GM19372 (cell line): ENCODE results near the gene EPB41L3.

Experiments used
- ATAC-seq: cut with Tn5 transposase; IDR thresholded peaks from one replicate; pipeline ENCODE4 v1.9.1; 2021; ENCODE audit warnings: mild to moderate bottlenecking, low read depth, moderate library complexity; ENCODE audit not compliant: unreplicated experiment

The EPB41L3 gene

DNA sequence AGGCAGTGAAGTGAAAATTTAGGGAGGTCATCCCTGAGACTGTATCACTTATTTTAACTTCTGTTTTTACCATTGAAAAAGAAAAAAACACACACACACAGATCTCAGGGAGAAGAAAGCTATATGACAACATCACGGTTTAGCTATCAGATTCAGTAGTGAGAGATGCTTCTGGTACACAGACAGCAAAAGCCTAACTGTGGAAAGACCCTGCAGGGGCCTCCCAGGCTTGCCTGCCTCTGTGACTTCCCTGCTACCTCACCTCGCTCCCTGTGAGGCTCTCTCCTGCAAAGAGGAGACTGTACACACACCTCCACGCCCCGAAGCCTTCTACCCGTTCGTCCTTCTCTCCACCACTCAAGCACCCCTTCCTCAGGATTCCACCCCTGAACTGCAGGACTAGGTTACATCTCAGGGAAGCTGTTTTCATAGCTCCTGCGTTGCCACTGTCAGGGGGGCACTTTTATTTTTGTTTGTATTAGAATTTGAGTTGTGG, 86.3 kb downstream of the EPB41L3 start:
- no peak for ATAC-seq

DNA sequence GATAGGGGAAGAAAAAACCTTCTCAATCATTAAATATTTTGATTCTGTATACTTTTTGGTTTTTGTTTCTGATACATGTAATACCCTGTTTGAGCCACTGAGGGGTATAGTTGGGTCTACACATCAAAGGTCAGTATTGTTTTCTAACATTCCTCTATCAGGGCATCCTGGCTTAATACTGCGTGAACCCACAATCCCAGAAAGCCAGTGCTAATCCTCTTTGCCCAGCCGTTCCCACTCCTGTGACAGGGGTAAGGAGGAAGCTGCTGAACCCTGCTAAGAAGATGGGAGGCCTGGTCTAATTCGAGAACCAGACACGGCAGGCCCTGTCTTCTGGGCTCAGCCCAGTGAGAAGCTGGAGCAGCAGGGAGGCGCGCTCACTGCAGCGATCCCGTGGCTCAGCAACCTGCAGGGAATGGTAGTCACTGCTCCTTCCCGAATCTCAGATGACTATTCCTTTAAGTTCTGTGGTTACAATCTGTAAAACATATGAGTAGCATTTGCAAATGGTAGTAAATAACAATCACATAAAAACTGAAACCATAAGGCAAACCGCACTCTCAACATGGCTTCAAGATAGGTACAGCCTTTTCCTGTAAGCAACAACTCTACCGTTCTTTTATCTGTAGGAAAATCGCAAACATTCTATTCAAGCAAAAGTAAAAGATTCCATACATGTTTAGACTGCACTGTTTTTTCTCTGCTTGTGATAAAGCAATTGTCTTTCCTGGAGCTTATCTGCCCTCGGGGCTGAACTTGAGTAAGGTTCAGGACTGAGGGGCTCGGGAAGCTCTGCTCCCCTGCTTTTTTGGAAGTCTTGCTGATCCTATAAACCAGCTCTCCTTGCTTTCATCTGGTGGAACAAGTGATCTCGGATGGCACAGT, 87.0 kb downstream of the EPB41L3 start:
- ATAC-seq, result peak; percentile 94

DNA sequence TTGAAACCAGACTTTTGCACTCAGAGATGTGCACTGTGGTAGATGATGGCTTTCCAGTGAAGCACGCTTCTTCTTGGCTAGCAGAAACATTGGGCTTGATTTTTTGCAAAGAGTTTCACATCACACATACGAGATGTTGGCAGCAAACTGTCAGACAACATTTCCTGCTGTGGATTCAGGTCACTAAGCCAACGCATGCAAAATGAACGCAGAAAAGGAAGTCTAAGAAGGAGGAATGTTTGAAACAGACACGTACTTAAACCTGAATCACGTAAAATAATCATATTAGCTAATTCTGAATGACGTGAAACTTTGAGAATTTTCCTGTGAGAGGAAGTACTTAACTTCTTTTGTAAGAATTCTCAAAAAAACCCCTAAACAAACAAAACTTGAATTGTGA, 88.1 kb downstream of the EPB41L3 start:
- no peak for ATAC-seq

DNA sequence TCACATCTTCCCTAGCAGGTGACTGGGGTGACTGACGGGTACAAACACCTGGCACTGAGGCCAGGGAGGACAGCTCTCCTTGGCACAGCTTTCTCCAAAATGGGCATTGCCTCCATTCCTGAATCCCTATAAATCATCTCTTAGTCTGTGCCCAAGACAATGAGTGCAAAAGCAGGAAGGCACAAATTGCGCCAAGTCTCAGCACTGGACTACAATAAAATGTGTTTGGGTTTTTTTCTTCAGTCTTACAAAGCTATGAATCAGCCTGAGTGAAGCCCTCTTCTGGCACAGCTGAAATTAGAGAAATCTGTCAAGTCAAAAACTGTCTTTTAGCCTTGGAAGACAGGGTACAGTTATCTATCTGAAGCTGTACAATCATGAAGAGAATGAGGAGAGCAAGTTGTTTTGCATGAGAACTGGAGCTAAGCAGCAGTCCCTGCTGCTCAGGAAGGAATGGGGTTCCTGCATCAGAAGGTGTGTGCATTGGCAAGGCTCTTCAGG, 90.8 kb downstream of the EPB41L3 start:
- ATAC-seq, result no peak

DNA sequence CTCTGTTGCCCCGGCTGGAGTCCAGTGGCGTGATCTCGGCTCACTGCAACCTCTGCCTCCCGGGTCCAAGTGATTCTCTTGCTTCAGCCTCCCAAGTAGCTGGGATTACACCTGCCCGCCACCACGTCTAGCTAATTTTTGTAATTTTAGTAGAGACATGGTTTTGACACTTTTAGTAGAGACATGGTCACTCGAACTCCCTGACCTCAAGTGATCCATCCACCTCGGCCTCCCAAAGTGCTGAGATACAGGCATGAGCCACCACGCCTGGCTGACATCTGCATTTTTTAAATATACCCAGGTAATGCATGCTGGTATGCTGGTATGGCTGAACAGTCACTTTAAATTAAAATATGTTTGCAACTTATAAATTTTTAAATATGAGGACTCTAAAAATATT, 91.9 kb downstream of the EPB41L3 start:
- ATAC-seq, result no peak

DNA sequence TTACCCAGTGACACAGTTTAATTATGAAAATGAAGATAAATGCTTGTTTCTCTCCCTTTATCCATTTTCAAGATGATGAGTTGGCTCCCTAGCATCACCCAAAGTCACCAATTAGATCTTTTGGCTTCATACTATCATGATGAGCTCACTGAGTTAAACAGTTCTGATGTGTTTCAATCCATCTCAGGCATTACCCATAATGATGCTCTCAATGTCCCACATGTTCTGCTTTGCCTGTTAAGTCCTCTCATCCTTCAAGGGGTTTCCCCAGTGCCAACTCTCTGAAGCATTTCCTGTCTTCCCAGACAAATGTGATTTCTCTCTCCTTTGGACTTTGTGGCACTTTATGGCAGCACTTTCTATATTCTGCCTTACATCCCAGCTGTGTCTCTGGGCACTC, 92.6 kb downstream of the EPB41L3 start:
- ATAC-seq, result no peak

GRCh38 chr18:5449858-5450509, 93.8 kb downstream of the EPB41L3 start:
- ATAC-seq, result no peak

DNA sequence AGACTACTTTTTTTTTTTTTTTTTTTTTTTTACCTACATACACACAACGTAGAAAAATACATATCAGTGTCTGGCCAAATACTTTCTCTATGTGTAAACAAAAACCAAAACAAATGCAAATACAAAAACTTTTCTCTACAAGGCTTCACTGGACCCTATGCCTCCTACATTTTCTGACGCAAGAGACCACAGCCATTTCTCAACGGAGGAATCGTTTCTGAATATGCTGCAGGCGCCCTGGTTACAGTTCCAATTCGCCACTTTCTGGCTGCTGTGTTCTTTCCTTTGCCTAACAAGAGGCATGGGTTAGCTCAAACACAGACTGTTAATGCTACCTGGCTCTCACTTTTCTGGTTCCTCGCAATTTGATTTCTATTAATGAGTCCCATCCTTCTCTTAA, 96.4 kb downstream of the EPB41L3 start:
- ATAC-seq, result no peak

DNA sequence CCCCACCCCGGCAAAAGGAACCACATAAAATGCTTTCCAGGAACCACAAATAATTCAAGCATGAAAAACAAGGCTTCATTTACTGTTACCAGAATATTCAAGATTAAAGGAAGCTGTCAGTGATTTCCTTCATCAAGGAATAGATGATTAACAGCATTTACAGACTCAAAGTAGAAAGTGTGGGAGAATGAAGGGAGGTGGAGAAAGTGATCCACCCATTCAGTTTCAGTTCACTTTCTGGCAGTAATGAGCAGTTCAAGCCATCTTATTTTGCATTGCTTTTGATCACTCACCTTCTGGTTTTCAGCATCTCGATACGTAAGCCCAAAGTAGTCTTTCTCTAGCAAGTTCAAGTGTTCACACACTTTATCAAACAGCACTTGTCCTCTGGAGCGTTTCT, 99.0 kb downstream of the EPB41L3 start:
- ATAC-seq, result peak; percentile 69

DNA sequence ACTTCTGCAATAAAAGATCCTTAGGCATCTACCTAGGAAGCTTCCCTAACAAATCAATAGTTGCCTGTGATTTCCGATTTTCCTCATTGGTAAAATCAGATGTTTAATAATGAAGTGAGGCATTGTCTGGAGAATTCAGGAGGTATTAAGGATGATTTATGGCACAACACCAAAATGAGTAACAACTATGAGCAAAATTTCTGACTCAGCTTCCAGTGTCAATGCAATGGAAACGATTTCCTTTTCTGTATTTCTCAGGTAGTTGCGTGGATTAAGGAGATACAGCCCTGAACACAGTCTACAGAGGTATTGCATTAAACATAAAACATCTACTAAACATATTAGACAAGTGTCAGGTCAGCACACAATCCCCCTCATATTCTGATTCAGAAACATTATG, 99.5 kb downstream of the EPB41L3 start:
- no peak for ATAC-seq

DNA sequence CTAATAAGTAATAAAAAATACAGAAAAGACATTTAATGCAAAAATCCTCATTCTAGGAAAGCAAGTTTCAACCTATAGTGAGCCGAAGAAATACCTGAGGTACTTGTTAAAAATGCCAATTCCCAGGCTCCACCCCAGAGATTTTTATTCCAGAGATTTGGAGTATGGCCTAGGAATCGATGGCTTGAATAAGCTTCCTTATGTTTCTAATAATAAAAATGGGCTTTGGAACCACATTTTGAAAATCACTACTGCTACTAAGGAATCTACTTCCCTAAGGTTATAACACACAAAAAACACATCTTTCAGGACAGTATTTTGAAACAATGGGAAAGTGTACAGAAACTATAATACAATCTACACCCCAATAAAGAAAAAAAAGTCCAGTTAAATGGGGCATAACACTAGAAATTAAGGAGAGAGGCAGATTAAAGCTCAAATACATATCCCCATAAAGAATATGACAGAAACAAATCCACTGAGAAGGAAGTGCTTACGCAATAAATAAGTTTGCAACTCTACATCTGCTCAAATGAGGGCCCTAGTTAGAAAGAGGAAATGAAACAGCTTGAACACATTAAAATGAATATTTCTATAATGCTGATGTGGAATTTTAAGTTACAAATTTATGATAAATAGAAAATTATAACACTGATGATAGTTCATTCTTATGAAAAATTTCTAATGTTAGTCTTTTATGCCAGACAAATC, 103.7 kb downstream of the EPB41L3 start:
- ATAC-seq, result no peak

- no peak for ATAC-seq
These were observed 109.4 kb downstream of the EPB41L3 start for GRCh38 chr18:5434425-5434824.

DNA sequence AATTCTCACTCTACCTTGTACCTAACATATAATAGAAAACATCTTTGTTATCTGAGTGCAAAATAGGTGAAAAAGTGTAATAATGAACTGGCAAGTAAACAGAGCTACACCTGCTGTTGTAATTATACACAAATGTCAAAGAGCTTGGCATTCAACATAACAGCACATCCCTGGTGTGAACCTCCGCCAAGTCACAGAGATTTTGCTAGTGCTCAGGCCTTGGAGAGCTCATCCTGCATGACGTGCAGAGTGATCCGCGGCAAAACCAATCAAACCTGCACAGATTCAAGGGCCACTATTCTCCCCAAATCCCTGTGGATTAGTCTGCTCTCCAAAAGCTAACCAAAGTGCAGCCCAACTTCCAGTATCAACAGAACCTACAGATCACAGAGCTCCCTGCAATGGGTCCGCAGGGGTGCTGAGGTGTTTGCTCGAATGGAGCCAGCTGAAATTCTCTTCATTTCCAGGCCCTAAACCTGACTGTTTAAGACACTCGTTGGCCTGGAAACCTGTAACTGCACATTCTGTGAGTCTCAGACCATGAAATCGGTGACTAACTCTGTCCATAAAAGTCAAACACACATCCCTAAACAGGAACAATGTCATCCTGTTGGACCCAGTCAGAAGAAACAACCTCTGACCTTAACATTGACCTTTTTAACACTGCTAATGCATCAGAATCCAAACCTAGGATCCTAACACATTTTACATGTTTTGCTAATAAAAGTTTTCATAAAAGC, 111.8 kb downstream of the EPB41L3 start:
- ATAC-seq, result no peak

- ATAC-seq, result no peak
These were observed 113.7 kb downstream of the EPB41L3 start for GRCh38 chr18:5430131-5430530.

- no peak for ATAC-seq
These were observed 114.1 kb downstream of the EPB41L3 start for GRCh38 chr18:5429681-5430080.

GRCh38 chr18:5425721-5426120, 118.1 kb downstream of the EPB41L3 start:
- ATAC-seq, result no peak

GRCh38 chr18:5424903-5425664, 118.7 kb downstream of the EPB41L3 start:
- ATAC-seq, result no peak

DNA sequence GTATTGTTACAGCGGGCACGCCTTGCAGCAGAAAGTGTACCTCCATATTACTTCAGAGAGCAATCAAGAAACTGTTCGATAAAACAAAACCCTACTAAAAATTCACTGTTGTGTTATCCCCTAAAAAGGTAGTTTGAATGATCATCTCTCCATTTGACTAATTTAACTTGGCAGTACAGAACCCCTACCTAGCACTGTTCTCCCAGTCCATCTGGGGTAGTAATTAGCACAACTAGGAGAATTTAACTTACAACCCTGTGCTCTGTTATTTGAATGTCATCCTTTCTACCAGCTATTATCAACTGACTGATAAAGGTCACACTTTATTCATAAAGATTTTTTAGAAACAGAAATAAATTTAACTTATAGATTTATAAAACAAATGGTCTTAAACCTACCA, 121.2 kb downstream of the EPB41L3 start:
- ATAC-seq, result no peak

GRCh38 chr18:5421981-5422380, 121.8 kb downstream of the EPB41L3 start:
- no peak for ATAC-seq

DNA sequence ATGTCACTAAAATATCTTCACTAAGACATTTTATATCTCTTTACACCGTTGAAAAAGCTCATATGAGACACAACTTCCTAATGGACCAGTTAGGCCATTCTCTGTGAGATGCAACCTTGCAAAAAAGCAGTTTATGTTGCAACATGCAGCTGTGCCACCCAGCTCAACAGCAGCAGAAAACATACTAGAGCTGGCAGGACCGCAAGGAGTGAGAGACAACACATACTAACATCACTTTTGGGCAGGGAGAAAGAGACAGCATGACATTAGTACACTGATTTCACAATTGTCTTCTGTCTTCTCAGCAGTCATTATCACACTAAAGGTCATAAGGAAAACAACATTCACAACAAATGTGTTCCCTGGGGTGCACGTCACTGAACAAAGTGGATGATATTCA, 122.9 kb downstream of the EPB41L3 start:
- ATAC-seq, result no peak
